CD4-positive, alpha-beta T cell treated with Interleukin-17A for 4 hours (primary cell): ENCODE results near the gene SCGB2A2.

Experiments used
- DNase-seq: peaks from one replicate; pipeline ENCODE4 v3.0.0-alpha.2; 2020; ENCODE audit warnings: mixed read lengths

SCGB2A2 gene

DNA sequence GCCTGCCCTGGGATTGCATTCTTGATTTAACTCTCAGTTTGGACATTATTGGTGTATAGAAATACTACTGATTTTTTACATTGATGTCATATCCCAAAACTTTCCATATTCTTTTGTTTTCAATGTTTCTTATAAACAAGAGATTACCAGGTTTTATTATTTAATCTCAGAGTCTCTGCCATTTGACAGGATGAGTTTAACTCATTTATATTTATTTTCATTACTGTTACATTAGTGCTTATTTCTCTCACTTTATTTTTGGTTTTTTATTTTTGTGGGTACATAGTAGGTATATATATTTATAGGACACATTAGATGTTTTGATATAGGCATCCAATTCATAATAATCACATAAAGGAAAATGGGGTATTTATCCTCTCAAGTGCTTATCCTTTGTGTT is 38.0 kb downstream of the SCGB2A2 start:
- DNase-seq: no peak

DNA sequence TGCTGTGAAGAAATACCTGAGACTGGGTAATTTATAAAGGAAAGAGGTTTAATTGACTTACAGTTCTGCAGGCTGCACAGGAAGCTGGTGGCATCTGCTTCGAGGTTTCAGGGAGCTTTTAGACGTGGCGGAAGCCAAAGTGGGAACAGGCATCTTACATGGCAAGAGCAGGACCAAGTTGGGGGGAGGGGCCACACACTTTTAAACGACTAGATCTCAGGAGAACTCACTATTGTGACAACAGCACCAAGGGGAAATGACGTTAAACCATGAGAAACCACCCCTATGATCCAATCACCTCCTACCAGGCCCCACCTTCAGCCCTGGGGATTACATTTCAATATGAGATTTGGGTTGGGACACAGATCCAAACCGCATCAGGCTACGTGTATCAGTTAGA is 40.0 kb downstream of the SCGB2A2 start:
- no peak for DNase-seq

DNA sequence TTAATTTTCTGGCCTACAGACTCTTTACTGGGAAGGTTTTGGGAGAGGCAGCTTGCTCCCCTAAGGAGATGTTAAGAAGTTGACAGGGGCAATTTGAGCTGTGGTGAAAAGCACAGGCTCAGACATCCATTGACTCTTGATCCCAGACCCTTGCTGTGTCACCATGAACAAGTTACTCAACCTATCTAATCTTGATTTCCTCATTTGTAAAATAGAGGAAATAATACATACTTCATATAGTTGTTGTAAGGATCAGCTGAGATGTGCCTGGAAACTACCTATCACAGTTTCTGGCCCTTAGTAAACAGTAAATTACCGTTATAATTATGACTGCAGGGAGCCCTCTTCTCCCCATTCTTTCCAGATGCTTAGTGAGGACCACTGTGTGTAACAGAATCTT is 45.5 kb downstream of the SCGB2A2 start:
- no peak for DNase-seq

GRCh38 chr11:62322524-62322923 is 52.6 kb downstream of the SCGB2A2 start:
- DNase-seq: no peak
